WTC11 (cell line): Measurements from ENCODE around the gene RSPRY1.

Source experiments
- ATF1 ChIP-seq: sonication (generic); formaldehyde crosslinking; IDR thresholded peaks from 2 replicates; pipeline ENCODE4 v1.8.1; 2023; ENCODE audit warnings: mild to moderate bottlenecking, moderate library complexity, missing genetic modification reagents
- CBFB ChIP-seq: sonication (generic); formaldehyde crosslinking; IDR thresholded peaks from 2 replicates; pipeline ENCODE4 v1.8.1; 2022; ENCODE audit warnings: mild to moderate bottlenecking, low read depth, missing genetic modification reagents
- CTCF ChIP-seq: fragments of 200-600 bp; IDR thresholded peaks from 2 replicates; pipeline ENCODE4 v1.8.0; 2022; ENCODE audit warnings: antibody characterized with exemption
- E2F1 ChIP-seq: sonication (generic); formaldehyde crosslinking; IDR thresholded peaks from 2 replicates; pipeline ENCODE4 v1.8.0; 2022; ENCODE audit warnings: mild to moderate bottlenecking, missing genetic modification reagents
- NR2C2 ChIP-seq: sonication (generic); formaldehyde crosslinking; IDR thresholded peaks from 2 replicates; pipeline ENCODE4 v1.8.0; 2022; ENCODE audit warnings: mild to moderate bottlenecking, missing genetic modification reagents
- TF ChIP-seq, protein P1 (sequence below): sonication (generic); formaldehyde crosslinking; IDR thresholded peaks from 2 replicates; pipeline ENCODE4 v1.8.1; 2023; ENCODE audit warnings: mild to moderate bottlenecking, moderate library complexity, missing genetic modification reagents

GRCh38 chr16:57184113-57184512 lies 2.0 kb upstream of the RSPRY1 start:
- TF ChIP-seq CTCF: no peak
- TF ChIP-seq CBFB (CRISPR knock-in tag): no peak
- no peak for TF ChIP-seq E2F1 (CRISPR knock-in tag)
- no peak for TF ChIP-seq NR2C2 (CRISPR knock-in tag)
- TF ChIP-seq, protein P1, sequence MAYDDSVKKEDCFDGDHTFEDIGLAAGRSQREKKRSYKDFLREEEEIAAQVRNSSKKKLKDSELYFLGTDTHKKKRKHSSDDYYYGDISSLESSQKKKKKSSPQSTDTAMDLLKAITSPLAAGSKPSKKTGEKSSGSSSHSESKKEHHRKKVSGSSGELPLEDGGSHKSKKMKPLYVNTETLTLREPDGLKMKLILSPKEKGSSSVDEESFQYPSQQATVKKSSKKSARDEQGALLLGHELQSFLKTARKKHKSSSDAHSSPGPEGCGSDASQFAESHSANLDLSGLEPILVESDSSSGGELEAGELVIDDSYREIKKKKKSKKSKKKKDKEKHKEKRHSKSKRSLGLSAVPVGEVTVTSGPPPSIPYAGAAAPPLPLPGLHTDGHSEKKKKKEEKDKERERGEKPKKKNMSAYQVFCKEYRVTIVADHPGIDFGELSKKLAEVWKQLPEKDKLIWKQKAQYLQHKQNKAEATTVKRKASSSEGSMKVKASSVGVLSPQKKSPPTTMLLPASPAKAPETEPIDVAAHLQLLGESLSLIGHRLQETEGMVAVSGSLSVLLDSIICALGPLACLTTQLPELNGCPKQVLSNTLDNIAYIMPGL: no peak
- TF ChIP-seq ATF1 (CRISPR knock-in tag): no peak
